Epidermal melanocyte (primary cell): Measurements from ENCODE around the gene IGF1R.
"Not testable (repeated sequence)": the region's sequence is repeated elsewhere in the genome, so short reads cannot be mapped to it uniquely, and the experiment has no call there.

Experiments used
- DNase-seq: peaks from one replicate; pipeline ENCODE4 v3.0.0; 2011; ENCODE audit warnings: low spot score; ENCODE audit not compliant: insufficient read length

IGF1R gene

GRCh38 chr15:98983334-98983733, 335.0 kb downstream of the IGF1R start:
- no peak for DNase-seq

GRCh38 chr15:98986281-98986680, 337.9 kb downstream of the IGF1R start:
- DNase-seq = no peak

- DNase-seq = no peak
Measured at GRCh38 chr15:98994892-98995291, 346.6 kb downstream of the IGF1R start.

- DNase-seq = no peak
Measured at GRCh38 chr15:98996169-98996568, 347.8 kb downstream of the IGF1R start.

- no peak for DNase-seq
Measured at GRCh38 chr15:98996624-98997023, 348.3 kb downstream of the IGF1R start.

- DNase-seq = no peak
Measured at GRCh38 chr15:98997312-98997711, 349.0 kb downstream of the IGF1R start.

GRCh38 chr15:98997755-98998154, 349.4 kb downstream of the IGF1R start:
- DNase-seq = no peak

- no peak for DNase-seq
Measured at GRCh38 chr15:98998279-98998678, 349.9 kb downstream of the IGF1R start.

- no peak for DNase-seq
Measured at GRCh38 chr15:98999233-98999632, 350.9 kb downstream of the IGF1R start.

- no peak for DNase-seq
Measured at GRCh38 chr15:99002226-99002625, 353.9 kb downstream of the IGF1R start.

GRCh38 chr15:99003317-99003716, 355.0 kb downstream of the IGF1R start:
- not testable (repeated sequence) for DNase-seq

GRCh38 chr15:99004998-99005974, 356.9 kb downstream of the IGF1R start:
- not testable (repeated sequence) for DNase-seq

GRCh38 chr15:99006146-99006545, 357.8 kb downstream of the IGF1R start:
- no peak for DNase-seq

GRCh38 chr15:99006904-99007495, 358.7 kb downstream of the IGF1R start:
- DNase-seq = no peak

- no peak for DNase-seq
Measured at GRCh38 chr15:99009741-99010330, 361.5 kb downstream of the IGF1R start.

- DNase-seq = peak; percentile 23
Measured at GRCh38 chr15:99010768-99011167, 362.4 kb downstream of the IGF1R start.
